Measurements from ENCODE around the gene GDPD1.
"Not testable (repeated sequence)": the region's sequence is repeated elsewhere in the genome, so short reads cannot be mapped to it uniquely, and the experiment has no call there.

The GDPD1 gene

GRCh38 chr17:59311051-59311468 lies 90.7 kb downstream of the GDPD1 start:
- peak; percentile 64 for DNase-seq (ENCODE audit: low read depth)
- TF ChIP-seq, protein P1, sequence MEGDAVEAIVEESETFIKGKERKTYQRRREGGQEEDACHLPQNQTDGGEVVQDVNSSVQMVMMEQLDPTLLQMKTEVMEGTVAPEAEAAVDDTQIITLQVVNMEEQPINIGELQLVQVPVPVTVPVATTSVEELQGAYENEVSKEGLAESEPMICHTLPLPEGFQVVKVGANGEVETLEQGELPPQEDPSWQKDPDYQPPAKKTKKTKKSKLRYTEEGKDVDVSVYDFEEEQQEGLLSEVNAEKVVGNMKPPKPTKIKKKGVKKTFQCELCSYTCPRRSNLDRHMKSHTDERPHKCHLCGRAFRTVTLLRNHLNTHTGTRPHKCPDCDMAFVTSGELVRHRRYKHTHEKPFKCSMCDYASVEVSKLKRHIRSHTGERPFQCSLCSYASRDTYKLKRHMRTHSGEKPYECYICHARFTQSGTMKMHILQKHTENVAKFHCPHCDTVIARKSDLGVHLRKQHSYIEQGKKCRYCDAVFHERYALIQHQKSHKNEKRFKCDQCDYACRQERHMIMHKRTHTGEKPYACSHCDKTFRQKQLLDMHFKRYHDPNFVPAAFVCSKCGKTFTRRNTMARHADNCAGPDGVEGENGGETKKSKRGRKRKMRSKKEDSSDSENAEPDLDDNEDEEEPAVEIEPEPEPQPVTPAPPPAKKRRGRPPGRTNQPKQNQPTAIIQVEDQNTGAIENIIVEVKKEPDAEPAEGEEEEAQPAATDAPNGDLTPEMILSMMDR (IDR thresholded peaks at IDR 0.05; ENCODE audit: insufficient read depth, low read depth, low read length, missing control alignments) = peak; percentile 79
- no peak overlapping the region for H3K4me3 ChIP-seq (ENCODE audit: low read length)

- not testable (repeated sequence) for H3K4me3 ChIP-seq (ENCODE audit: low read length); DNase-seq (ENCODE audit: low read depth)
These were observed 91.2 kb downstream of the GDPD1 start for GRCh38 chr17:59311521-59311920.

GRCh38 chr17:59315866-59316265 lies 95.6 kb downstream of the GDPD1 start:
- TF ChIP-seq, protein P1 (IDR thresholded peaks at IDR 0.05; ENCODE audit: insufficient read depth, low read depth, low read length, missing control alignments) = no peak
- no peak overlapping the region for H3K4me3 ChIP-seq (ENCODE audit: low read length)
- no peak for DNase-seq (ENCODE audit: low read depth)

Measured in epithelial cell of esophagus (primary cell).